Bronchial epithelial cell (primary cell): ENCODE data around the gene RGS11. TPM values are rescaled to one million over a fixed set of nuclear protein-coding genes. Genes with fewer than 3 reads are reported as not detected.
A peak's percentile ranks its signal among the peaks of the same experiment; 100 is the strongest.

ENCODE experiments used
- DNase-seq: peaks from one replicate; pipeline ENCODE4 v3.0.0-alpha.2; 2010; ENCODE audit warnings: low read depth
- FAIRE-seq: peaks from 2 replicates; lab custom pipeline; 2011; peaks lifted over from hg19 to GRCh38; lab: Jason Lieb, UNC
- H3K27me3 ChIP-seq: 2 replicates; pipeline ENCODE4 v1.5.1; 2011; ENCODE audit warnings: low read length; ENCODE audit not compliant: control insufficient read depth, insufficient read depth
- H3K36me3 ChIP-seq: 2 replicates; pipeline ENCODE4 v1.5.1; 2011; ENCODE audit warnings: low read length; ENCODE audit not compliant: control insufficient read depth, insufficient read depth
- H3K4me3 ChIP-seq: 2 replicates; pipeline ENCODE4 v1.5.1; 2011; ENCODE audit warnings: mild to moderate bottlenecking, low read depth, low read length, control low read depth
- CTCF ChIP-seq: IDR thresholded peaks from 2 replicates; pipeline ENCODE4 v1.5.1; 2011; ENCODE audit warnings: mild to moderate bottlenecking, moderate library complexity, low read length, control low read depth, inconsistent platforms; ENCODE audit not compliant: insufficient read depth, severe bottlenecking
- total RNA-seq: library from RNA; depleted of rRNA; stranded (reverse); fragments of >200 nt; gene quantifications from 2 replicates; pipeline ENCODE4 v1.2.1, GENCODE V29; 2014

The RGS11 gene
- total RNA-seq, 1 donor from 2014 or later, result not detected

GRCh38 chr16:275041-275641, 603 bp downstream of the RGS11 start:
- Histone ChIP-seq H3K27me3 (peaks cover 16% of the 10 kb centered on the region), H3K36me3 (no peaks in the 10 kb centered on the region), H3K4me3 (peak overlapping the region; percentile 29)
- FAIRE-seq, result no peak
- DNase-seq, result no peak
- no peak for TF ChIP-seq CTCF

- no peak for TF ChIP-seq CTCF
- Histone ChIP-seq H3K36me3 (no peaks in the 10 kb centered on the region), H3K27me3 (peaks cover 14% of the 10 kb centered on the region), H3K4me3 (no peak overlapping the region)
- DNase-seq (no peak), FAIRE-seq (no peak)
Observed at GRCh38 chr16:273547-274421, 2.0 kb downstream of the RGS11 start.

- H3K36me3 ChIP-seq, result no peaks in the 10 kb centered on the region
- peaks cover 14% of the 10 kb centered on the region for H3K27me3 ChIP-seq
- FAIRE-seq (no peak), DNase-seq (no peak)
- H3K4me3 ChIP-seq, result no peak overlapping the region
- no peak for TF ChIP-seq CTCF
Observed at GRCh38 chr16:272633-273546, 2.9 kb downstream of the RGS11 start.

GRCh38 chr16:270381-271255, 5.1 kb downstream of the RGS11 start:
- Histone ChIP-seq H3K4me3 (no peak overlapping the region), H3K27me3 (peaks cover 10% of the 10 kb centered on the region), H3K36me3 (no peaks in the 10 kb centered on the region)
- no peak for TF ChIP-seq CTCF
- DNase-seq (no peak), FAIRE-seq (no peak)

- no peak for FAIRE-seq
- no peaks in the 10 kb centered on the region for H3K36me3 ChIP-seq
- H3K27me3 ChIP-seq, result peaks cover 2% of the 10 kb centered on the region
- no peak for DNase-seq
- no peak overlapping the region for H3K4me3 ChIP-seq
- TF ChIP-seq CTCF, result no peak
Observed at GRCh38 chr16:269061-269796, 6.5 kb downstream of the RGS11 start.
